Activated CD8-positive, alpha-beta T cell treated with anti-CD3 and anti-CD28 coated beads for 36 hours (primary cell): ENCODE measurements around the gene RABL6. TPM values are rescaled to one million over a fixed set of nuclear protein-coding genes. Genes with fewer than 3 reads are reported as not detected.

Experiments used
- ATAC-seq: fragments of 200-7000 bp; cut with Tn5 transposase; one replicate; pipeline ENCODE4 v1.10.0; 2021; ENCODE audit warnings: mild to moderate bottlenecking, moderate library complexity
- CTCF ChIA-PET: fragments of 350-600 bp; sonication (Branson Sonifier 250); formaldehyde crosslinking; loops from one replicate; lab custom pipeline; 2021; ENCODE audit warnings: antibody characterized with exemption; lab: Charles Lee
- POLR2A ChIA-PET: fragments of 350-600 bp; sonication (Branson Sonifier 250); formaldehyde crosslinking; loops from one replicate; lab custom pipeline; 2021; ENCODE audit warnings: antibody characterized with exemption; lab: Charles Lee
- DNase-seq: peaks from one replicate; pipeline ENCODE4 v3.0.0-alpha.2; 2020
- H3K27ac Mint-ChIP-seq: one replicate; pipeline ENCODE4 v1.8.0; 2021; ENCODE audit warnings: mild to moderate bottlenecking, mixed read lengths
- H3K27me3 Mint-ChIP-seq: one replicate; pipeline ENCODE4 v1.8.0; 2021; ENCODE audit warnings: mixed read lengths
- H3K36me3 Mint-ChIP-seq: one replicate; pipeline ENCODE4 v1.8.0; 2021; ENCODE audit warnings: low read depth, mixed read lengths
- H3K4me1 Mint-ChIP-seq: one replicate; pipeline ENCODE4 v1.8.0; 2021; ENCODE audit warnings: low read depth, mixed read lengths
- H3K4me3 Mint-ChIP-seq: one replicate; pipeline ENCODE4 v1.8.0; 2021; ENCODE audit warnings: mild to moderate bottlenecking, moderate library complexity, mixed read lengths
- H3K9me3 Mint-ChIP-seq: one replicate; pipeline ENCODE4 v1.8.0; 2021; ENCODE audit warnings: mixed read lengths
- intact Hi-C: fragments of 100-400 bp; cut with micrococcal nuclease; formaldehyde crosslinking; loops from one replicate; pipeline ENCODE4 v1.10.0; 2022
- total RNA-seq, 2 experiments: library from RNA; stranded (reverse); gene quantifications; one replicate each; pipeline ENCODE4 v1.2.3, GENCODE V29; 2021
- TF ChIP-seq, protein P1 (sequence below): fragments of 200-600 bp; IDR thresholded peaks from one replicate; pipeline ENCODE4 v1.8.0; 2022; ENCODE audit warnings: antibody characterized with exemption, mild to moderate bottlenecking

Gene RABL6
- total RNA-seq, 2 experiments from 2014 or later = 85.6 to 86.6 TPM

DNA sequence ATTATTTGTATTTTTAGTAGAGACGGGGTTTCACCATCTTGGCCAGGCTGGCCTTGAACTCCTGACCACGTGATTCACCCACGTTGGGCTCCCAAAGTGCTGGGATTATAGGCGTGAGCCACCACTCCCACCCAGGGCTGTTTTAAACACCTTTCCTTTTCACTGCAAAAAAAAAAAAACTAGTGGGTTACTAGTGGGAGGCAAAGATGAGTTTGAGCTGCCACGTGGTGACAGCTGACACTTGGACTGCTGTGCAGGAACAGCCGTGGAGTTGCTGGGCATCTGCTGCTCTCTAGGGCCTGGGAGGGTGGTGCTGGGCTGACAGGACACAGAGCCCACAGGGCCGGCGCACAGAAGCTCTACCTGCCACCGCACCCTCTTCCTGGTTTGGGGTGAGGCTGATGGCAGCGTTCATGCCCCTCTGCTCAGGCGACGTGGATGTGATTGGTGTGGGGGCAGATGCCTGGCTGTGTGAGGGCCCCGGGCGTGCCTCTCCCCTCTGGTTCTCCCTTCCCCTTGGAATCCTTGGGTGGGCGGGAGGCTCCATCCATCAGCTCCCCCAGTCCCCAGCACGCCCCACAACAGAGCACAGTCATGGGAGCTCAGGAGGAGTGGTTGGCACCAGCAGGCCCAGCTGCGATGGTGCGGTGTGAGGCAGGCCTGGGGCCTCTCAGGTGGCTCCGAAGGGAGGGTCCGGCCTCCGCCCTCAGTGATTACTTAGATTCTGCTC lies 16.9 kb downstream of the RABL6 start:
- ChIA-PET CTCF (interaction anchor here (2.7 kb wide), 1 partner anchor 17 kb away, joined by 8 read pairs; the partner anchor contains the start of gene AJM1), POLR2A (interaction anchor here (0.6 to 1.2 kb wide), 2 partner anchors 120 to 247 kb away, joined by 4 read pairs; partner anchors contain the start of gene FBXW5)
- TF ChIP-seq, protein P1, sequence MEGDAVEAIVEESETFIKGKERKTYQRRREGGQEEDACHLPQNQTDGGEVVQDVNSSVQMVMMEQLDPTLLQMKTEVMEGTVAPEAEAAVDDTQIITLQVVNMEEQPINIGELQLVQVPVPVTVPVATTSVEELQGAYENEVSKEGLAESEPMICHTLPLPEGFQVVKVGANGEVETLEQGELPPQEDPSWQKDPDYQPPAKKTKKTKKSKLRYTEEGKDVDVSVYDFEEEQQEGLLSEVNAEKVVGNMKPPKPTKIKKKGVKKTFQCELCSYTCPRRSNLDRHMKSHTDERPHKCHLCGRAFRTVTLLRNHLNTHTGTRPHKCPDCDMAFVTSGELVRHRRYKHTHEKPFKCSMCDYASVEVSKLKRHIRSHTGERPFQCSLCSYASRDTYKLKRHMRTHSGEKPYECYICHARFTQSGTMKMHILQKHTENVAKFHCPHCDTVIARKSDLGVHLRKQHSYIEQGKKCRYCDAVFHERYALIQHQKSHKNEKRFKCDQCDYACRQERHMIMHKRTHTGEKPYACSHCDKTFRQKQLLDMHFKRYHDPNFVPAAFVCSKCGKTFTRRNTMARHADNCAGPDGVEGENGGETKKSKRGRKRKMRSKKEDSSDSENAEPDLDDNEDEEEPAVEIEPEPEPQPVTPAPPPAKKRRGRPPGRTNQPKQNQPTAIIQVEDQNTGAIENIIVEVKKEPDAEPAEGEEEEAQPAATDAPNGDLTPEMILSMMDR = no peak
- intact Hi-C loops = no loop called here
- Mint-ChIP-seq H3K9me3 (no peaks in the 10 kb centered on the region), H3K4me3 (no peak overlapping the region), H3K27ac (no peak overlapping the region), H3K4me1 (peaks cover 5% of the 10 kb centered on the region), H3K27me3 (no peaks in the 10 kb centered on the region), H3K36me3 (peaks cover 6% of the 10 kb centered on the region)
- DNase-seq = no peak
- ATAC-seq = no peak

DNA sequence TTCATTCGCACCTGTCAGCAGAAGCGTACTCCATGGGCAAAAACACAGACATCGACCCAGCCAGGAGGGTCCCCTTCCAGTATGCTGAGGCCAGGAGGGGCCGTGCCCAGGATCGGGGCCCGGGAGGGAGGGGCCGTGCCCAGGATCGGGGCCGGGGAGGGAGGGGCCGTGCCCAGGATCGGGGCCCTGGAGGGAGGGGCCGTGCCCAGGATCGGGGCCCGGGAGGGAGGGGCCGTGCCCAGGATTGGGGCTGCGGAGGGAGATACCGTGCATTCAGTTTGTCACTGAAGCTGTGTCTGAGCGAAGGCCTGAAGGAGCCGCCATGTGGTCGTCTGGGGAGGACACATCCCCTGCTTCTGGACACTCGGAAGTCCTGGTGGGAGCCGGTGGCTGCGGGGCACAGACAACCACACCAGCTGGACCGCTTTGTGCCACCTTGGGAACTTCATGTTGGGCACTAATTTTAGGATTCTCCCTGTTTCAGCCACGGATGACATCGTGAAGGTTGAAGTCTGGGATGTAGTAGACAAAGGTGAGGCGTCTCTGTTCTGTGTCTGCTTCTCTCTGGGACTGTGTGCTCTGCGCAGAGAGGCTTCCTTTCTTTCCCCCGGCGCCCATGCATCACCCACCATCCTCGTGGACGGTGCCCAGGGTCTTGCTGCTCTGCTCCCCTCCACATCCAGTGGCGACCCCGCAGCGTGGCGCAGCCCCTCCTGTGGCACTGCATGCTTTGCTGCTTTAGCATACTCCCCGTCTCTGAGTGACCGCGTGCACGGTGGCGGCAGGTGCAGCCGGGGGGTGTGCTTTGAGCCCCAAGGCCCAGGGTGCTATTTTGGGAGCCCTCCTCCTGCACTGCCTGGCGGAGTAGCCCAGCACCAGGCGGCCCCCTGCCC lies 17.8 kb downstream of the RABL6 start:
- peaks cover 6% of the 10 kb centered on the region for H3K36me3 Mint-ChIP-seq
- ATAC-seq = no peak

GRCh38 chr9:136826188-136826541 lies 18.4 kb downstream of the RABL6 start:
- Mint-ChIP-seq H3K4me1 (no peaks in the 10 kb centered on the region), H3K27ac (no peak overlapping the region), H3K4me3 (no peak overlapping the region), H3K27me3 (no peaks in the 10 kb centered on the region), H3K9me3 (no peaks in the 10 kb centered on the region), H3K36me3 (peaks cover 6% of the 10 kb centered on the region)
- DNase-seq (no peak), ATAC-seq (no peak)
- TF ChIP-seq, protein P1 = no peak
- CTCF ChIA-PET = interaction anchor here (0.6 kb wide), 1 partner anchor 17 kb away, joined by 3 read pairs; the partner anchor contains the start of gene AJM1
- POLR2A ChIA-PET = interaction anchor here (1.5 kb wide), 1 partner anchor 9 kb away, joined by 3 read pairs; no protein-coding TSS in a partner anchor
- intact Hi-C loops = no loop called here

More for the DNA sequence above, 17.8 kb downstream of the RABL6 start:
- no peak for DNase-seq
- TF ChIP-seq, protein P1 = no peak
- ChIA-PET CTCF (no interaction called here), POLR2A (interaction anchor here (1.5 kb wide), 1 partner anchor 8 kb away, joined by 3 read pairs; no protein-coding TSS in a partner anchor)
- H3K4me1 Mint-ChIP-seq = peaks cover 5% of the 10 kb centered on the region
- no peaks in the 10 kb centered on the region for H3K27me3 Mint-ChIP-seq
- no peaks in the 10 kb centered on the region for H3K9me3 Mint-ChIP-seq
- intact Hi-C loops = no loop called here
- H3K4me3 Mint-ChIP-seq = no peak overlapping the region
- H3K27ac Mint-ChIP-seq = no peak overlapping the region

- POLR2A ChIA-PET = interaction anchor here (1.5 kb wide), 1 partner anchor 9 kb away, joined by 3 read pairs; no protein-coding TSS in a partner anchor
- intact Hi-C loops = no loop called here
- Mint-ChIP-seq H3K27ac (no peak overlapping the region), H3K36me3 (peaks cover 6% of the 10 kb centered on the region), H3K4me1 (no peaks in the 10 kb centered on the region), H3K4me3 (no peak overlapping the region), H3K27me3 (no peaks in the 10 kb centered on the region), H3K9me3 (no peaks in the 10 kb centered on the region)
- DNase-seq (no peak), ATAC-seq (no peak)
- TF ChIP-seq, protein P1 = no peak
- CTCF ChIA-PET = interaction anchor here (0.6 to 1.8 kb wide), 3 partner anchors 13 to 16 kb away, joined by 3 to 5 read pairs (median 3); partner anchors contain the start of gene AJM1
Observed at GRCh38 chr9:136826703-136827582, 19.2 kb downstream of the RABL6 start.
